ENCODE data around the gene FAM221B.

Gene FAM221B

DNA sequence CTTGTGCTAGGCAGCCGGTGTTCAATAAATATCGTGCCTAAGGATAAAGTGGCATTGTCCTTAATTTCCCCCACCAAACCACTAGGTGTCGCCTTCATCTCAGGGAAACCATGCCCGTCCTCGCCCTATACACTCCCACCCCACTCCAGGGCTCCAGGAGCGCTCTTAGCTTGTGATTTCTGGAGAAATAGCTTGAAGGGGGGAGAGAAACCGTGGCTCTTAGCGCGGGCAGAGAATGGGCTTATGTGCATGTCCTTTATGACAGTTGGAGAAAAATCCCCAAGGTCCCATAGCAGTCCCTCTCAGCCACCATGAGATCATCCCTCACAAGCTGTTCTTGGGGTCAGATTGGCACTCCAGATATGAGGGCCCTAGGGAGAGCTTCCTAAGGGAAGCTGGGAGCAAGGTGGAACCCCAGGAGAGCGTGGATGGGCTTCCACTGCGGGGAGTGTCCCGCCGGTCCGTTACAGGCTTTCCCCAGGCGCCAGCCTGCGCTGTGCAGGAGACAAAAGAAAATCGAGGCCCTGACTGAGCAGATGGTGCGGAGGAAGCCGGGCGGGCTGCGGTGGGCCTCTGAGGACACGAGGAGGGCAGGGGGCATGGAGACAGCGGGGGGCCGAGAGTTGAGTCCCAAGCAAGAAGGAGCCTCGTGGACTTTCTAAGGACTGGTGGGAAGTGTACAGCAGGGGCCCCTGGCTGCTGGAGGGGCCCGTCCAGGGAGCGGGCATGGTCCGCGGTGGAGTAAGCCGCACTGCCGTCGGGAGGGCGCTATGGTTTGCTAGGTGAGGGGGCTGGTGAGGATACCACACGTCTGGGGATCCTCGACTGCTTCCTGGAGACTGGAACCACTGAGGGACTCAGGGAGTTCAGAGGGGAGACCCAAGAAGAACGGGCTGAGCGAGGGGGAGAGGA is 37.9 kb downstream of the FAM221B start:
- peak; percentile 83 for DNase-seq

DNA sequence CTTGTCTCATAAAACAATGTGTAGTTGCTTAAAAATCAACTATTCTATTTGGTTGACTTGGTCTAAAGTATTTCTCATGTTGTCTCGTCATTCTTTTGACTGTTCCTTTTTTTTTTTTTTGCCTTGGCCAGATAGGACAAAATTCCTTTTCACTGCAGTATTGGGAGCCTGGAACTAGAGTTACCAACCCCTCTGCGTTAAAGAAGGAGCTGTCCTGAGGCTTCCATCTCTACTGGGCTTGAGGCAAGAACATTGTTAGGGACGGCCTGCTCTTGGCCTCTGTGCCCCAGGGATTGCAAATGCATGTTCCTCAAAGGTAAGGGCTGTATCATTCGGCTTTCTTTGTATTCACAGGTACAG is 38.5 kb downstream of the FAM221B start:
- no peak for DNase-seq

DNA sequence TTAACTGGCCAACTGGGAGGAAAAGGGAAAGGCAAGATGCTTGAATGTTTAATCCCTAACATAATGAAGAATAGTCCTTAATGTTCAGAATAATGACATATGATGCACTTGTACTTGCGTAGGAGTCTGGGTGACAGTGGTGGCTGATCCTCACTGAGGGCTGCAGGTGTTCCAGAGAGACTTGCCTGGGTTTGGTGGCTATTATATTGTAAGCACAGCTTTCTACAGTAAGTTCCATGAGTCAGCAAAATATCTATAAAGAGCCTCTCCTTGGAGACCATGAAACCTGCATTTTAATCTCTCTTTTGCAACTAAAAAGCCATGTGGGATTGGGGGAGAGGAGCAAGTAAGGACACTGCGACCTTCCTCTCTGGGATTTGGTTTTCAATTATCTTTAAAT is 39.0 kb downstream of the FAM221B start:
- no peak for DNase-seq

DNA sequence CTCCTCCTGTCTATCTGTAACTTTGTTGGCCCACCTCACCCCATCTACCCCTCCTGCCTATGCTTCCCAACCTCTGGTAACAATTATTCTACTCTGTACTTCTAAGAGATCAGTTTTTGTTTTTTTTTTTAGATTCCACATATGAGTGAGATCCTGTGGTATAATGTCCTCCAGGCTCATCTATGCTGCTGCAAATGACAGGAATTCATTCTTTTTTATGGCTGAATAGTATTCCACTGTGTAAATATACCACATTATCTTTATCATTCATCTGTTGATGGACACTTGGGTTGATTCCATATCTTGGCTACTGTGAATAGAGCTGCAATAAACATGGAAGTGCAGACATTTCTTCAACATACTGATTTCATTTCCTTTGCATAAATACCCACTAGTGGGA is 45.1 kb downstream of the FAM221B start:
- no peak for DNase-seq

DNA sequence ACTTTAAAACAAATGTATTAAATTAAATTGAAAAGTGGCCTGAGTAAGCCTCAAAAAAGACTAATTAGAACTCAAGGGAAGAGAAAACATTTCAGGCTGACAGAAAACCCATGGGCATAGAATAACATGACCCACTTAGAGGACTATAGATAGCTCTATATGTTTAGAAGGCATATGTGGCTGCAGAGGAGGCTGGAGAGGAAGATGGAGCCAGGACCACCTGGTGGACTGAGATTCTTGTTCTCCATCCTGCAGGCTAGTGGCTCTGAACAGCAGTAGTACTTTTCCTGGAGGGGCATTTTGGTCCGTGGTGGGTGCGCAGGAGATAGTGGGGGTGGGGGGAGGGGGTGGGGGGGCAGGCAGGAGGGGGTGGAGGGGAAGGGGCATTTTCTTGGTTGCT is 47.5 kb downstream of the FAM221B start:
- no peak for DNase-seq

DNA sequence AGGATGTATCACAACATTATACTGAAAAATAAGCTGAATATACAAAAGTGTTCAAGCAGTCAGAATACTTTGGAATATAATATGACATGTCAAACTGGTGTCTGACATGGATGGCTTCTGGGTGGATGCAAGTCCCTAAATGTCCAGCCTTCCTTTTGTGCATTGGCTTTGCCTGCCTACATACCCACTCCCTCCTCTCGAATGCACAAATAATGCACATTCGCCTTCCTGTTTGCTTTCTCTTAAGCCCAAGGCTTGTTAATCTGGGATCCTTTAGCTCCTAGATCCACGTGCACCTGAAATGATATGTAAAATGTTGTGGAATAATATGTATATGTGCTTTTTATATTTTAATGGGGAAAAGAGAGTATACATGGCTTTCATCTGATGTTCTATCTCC is 50.0 kb downstream of the FAM221B start:
- DNase-seq, result no peak

DNA sequence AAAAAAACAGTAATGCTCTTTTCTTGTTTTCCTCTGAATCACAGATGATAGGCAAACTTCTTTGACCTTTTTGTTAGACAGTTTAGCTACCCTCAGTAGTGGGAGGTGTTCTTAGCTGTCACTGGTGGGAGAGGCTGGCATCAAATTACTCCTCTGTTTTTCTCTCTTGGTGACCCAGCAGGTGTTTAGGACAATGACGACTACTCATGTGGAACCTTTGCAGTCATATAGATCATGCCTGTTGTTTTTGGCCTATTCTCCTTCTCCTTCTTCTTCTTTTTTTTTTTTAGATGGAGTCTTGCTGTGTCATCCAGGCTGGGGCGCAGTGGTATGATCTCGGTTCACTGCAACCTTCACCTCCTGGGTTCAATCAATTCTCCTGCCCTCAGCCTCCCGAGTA is 52.5 kb downstream of the FAM221B start:
- DNase-seq, result no peak

DNA sequence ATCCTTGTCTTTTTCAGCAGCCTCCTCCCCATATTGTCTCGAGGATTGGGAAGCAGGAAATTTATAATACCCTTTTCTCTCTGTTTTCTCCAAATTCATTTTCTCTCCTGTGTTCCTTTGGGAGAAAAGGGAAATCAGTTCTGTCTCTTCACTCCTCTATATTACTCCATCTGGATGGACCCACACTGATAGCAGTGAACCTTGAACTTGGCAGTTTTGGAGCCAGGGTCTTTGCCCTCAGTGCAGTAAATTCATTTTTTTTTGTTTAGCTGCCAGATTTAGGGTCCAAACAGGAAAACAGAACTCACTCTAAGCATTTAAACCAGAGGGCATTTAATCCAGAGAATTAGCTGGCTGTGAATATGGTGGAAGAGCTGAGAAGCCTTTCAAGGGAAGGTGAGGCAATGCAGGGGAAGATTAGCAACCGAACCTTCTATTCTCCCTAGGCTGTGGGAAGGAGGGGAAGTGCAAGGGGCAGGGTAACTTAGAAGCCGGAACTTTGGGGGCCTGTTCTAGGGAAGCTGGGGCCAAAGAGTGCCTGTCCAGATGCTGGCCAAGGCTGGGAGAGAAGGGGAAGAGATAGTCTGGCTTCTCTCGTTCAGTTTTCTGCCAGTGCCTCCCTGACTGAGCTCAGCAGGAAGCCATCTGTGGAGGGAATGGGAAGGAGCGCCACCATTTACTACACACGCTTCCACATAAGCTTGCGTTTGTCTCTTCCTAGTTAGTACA is 53.5 kb downstream of the FAM221B start:
- no peak for DNase-seq

DNA sequence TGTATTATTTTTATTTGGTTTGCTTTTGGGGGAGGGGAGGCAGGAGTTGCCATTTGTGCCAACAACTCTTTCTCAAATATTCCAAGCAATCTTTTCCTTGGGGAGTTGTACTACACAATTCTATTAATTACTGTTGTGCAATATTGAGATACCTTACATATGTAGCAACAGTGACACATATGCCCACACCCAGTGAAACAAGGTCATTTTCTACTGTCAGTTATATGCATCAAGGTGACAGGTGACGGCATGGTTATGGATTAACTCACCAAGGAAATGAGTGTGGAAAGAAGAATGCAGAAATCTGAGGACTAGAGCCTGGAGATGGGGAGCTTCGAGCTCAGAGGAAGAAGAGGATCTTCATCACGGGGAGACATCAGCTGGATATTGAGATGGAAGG is 56.6 kb downstream of the FAM221B start:
- no peak for DNase-seq

DNA sequence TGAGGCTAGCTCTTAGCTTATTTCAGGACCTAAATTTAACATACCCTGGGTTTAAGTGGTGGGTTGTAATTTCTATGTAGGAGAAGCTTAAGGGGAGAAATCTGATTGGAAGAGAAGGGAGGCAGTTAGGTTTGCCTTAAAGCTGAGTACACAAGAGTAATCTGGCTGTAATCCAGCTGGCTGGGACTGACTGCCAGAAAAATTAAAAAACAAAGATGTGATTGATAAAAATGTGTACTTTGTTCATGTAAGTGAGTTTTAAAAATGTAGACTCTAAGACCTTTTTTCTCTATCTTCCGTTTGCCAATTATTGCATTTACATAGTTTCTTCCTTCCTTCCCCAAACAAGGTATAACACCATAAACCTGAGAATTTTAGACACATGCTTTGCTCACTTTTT is 57.0 kb downstream of the FAM221B start:
- no peak for DNase-seq

DNA sequence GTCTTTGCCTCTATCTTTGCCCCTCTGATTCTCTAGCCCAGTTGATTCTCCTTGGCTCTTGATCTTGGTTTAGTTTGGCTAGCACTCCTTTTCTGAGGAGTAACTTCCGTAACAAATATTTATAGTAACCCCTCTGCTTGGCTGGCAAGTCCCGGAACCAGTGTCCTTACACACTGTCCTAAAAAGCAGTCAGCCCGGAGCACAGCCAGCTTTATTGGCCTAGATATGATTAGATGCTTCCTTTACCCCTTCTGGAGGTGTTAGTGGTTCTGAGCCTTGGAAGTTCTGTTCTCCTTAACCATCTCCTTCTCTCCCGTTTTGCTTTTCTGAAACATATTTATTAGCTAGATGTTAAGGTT is 57.5 kb downstream of the FAM221B start:
- DNase-seq, result no peak

DNA sequence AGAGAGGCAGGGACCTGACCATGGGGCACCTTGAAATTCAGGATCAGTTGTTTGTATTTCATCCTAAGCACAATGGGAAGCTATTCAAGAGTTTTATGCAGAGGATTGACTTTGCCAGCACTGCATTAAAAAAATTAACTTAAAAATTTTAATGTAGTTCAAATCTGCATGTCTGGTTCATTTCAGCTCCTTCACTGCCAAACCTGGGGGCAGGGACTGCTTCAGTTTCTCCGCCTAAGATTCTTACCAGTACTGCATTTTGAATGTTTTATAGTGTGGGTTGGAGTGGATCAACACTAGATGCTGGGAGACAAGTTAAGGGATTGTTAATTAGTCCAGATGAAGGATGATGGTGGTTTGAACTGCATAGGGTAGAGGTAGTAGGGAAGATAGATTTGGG is 58.8 kb downstream of the FAM221B start:
- DNase-seq, result no peak

DNA sequence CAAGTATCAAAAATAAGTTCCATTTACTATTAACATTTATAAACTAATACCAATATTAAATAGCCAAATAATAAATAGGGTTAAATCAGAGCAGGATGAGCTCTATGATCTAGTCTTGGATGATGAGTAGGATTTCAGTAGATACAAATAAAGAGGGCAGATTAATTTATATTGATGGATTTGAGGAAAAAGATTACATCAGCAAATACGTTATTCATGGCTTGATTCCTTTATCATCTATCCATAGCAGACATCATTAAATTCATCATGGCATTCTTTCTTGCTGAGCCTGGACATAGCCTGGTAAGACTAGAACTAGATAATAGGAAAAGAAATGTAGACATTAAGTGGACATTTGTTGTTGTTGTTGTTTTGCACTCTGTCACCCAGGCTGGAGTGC is 61.1 kb downstream of the FAM221B start:
- no peak for DNase-seq

DNA sequence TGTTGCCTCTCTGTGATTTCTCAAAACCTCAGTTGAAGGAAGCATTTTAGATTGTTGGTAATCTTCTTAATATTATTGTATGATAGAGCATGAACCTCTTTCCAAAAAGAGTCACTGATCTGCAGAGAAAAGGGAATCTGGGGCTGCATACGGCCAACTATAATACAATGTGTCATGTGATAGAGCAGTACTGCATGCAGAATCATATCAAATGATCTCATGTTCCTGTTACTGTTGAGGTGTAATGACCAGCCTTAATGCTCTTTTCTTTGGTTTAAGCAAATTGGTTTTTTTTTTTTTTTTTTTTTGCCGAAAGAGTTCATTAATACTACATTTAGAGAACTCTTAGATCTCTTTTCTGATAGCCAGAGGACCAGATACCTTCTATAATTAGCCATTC is 61.5 kb downstream of the FAM221B start:
- DNase-seq, result no peak

Data from right forelimb (tissue), 1 donor.